NB4 (cell line): ENCODE data around the gene PCDHGA3.

Source experiments
- CTCF ChIP-seq: IDR thresholded peaks from one replicate; pipeline ENCODE4 v1.5.1; 2012; ENCODE audit warnings: low read depth, low read length
- MAX ChIP-seq: IDR thresholded peaks from 2 replicates; pipeline ENCODE4 v1.6.1; 2011; ENCODE audit warnings: low read depth, low read length
- MYC ChIP-seq: IDR thresholded peaks from 2 replicates; pipeline ENCODE4 v1.6.1; 2011; ENCODE audit warnings: low read depth, low read length
- POLR2A ChIP-seq: IDR thresholded peaks from 2 replicates; pipeline ENCODE4 v1.6.1; 2011; ENCODE audit warnings: mild to moderate bottlenecking; ENCODE audit not compliant: insufficient read length; ENCODE audit errors: extremely low read depth

- TF ChIP-seq CTCF: no peak
- TF ChIP-seq MYC: no peak
- TF ChIP-seq POLR2A: no peak
- TF ChIP-seq MAX: no peak
Measured at GRCh38 chr5:141306630-141307029, 37.0 kb upstream of the PCDHGA3 start.
